Stimulated activated CD4-positive, alpha-beta T cell treated with anti-CD3 and anti-CD28 coated beads, Interleukin-15, amount 100 ng/mL, for 1 hour (primary cell): Measurements from ENCODE around the gene KRT6B.
"Not testable (repeated sequence)": the region's sequence is repeated elsewhere in the genome, so short reads cannot be mapped to it uniquely, and the experiment has no call there.

Experiments
- DNase-seq, 2 donors: peaks; one replicate each; pipeline ENCODE4 v3.0.0-alpha.2; 2020; ENCODE audit warnings: low read depth in 1 of 2, low spot score in 1 of 2

Gene KRT6B

DNA sequence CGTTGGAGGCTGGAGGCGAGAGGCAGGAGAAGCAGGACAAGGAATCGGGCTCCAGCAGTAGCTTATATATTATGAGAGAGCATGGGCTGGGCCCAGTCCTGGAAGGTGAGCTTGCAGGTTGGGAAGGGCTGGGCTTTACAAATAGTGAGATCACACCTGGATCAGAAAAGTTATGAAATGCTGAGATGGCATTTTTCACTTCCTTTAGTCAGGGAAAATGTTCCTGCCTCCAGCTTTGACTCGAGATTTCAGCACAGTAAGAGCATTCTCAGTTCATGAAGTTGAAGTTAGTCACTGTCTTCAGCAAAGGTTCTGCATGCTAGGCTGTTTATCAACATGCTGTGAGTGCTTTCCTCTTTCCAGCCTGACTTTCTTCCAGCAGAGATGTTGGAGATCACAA, 21.8 kb upstream of the KRT6B start, which contains the start of gene KRT6C:
Gene KRT6C, minus strand, starts transcription at position 38 of the 400 bp plus-strand sequence. CDS start 68 bp downstream, outside the sequence.
- DNase-seq, result no peak

GRCh38 chr12:52469853-52470252, 17.9 kb upstream of the KRT6B start:
- DNase-seq, result no peak

GRCh38 chr12:52464897-52465296, 13.0 kb upstream of the KRT6B start:
- DNase-seq, result no peak

DNA sequence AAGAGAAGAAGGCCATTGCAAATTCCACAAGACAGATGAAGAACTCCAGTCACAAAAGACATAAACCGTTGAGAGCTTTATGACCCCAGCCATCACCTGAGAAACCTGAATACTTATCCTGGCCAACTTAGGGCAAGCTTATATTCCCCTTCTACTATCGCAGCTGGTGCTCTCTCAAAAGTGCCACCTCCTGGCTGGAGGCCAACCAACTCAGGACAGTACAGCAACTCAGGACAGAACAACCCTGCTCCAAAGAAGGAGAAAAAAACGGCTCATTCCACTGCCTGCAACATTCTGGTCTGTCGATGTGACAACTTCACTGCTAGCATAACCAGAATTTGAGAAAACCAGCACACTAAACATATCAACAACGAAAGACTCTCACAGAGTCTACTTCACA, 9.7 kb upstream of the KRT6B start:
- no peak for DNase-seq

- DNase-seq, result no peak
Measured at GRCh38 chr12:52458861-52459260, 6.9 kb upstream of the KRT6B start.

DNA sequence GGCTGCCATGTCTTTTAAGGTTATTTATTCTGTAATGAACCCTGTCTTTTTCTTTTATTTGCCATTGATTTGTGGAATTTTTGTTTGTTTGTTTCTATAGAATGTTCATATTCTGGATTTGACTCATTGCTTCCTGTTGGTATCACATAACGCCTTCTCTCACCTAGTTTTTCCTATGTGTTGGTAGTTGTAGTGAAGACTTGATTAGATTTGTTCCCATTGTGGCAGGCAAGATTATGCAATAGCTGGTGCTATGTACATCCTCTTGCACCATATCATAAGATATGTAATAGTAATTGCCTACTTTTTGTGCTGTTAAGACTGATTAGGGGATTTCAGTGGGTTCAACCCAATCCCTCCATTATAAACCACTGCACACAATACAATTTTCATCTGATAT, 3.9 kb upstream of the KRT6B start:
- DNase-seq, result no peak

- no peak for DNase-seq
Measured at GRCh38 chr12:52454411-52455201, 2.7 kb upstream of the KRT6B start.

DNA sequence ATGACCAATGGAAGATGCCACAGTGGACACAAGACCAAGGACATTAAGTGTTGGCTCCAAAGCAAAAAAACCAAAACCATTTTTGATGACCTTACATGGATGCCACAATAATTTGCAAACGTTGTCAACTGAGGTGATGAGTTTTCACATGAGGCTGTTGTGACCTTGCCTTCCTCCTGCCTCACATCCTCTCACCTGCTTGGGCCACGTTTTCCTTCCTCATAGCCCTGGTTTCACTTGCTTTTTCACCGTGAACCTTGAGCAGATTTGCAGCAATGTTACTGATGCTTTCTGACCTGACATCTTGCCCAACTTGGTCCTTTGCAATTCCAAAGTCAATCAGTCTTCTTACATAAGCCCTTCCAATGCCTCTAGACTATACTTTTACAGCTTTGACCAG, 3.7 kb downstream of the KRT6B start:
- DNase-seq, result no peak

GRCh38 chr12:52447196-52447595, 4.8 kb downstream of the KRT6B start:
- DNase-seq, result not testable (repeated sequence)

- DNase-seq, result no peak
Measured at GRCh38 chr12:52446367-52447045, 5.4 kb downstream of the KRT6B start.

- no peak for DNase-seq
Measured at GRCh38 chr12:52445876-52446275, 6.1 kb downstream of the KRT6B start.

DNA sequence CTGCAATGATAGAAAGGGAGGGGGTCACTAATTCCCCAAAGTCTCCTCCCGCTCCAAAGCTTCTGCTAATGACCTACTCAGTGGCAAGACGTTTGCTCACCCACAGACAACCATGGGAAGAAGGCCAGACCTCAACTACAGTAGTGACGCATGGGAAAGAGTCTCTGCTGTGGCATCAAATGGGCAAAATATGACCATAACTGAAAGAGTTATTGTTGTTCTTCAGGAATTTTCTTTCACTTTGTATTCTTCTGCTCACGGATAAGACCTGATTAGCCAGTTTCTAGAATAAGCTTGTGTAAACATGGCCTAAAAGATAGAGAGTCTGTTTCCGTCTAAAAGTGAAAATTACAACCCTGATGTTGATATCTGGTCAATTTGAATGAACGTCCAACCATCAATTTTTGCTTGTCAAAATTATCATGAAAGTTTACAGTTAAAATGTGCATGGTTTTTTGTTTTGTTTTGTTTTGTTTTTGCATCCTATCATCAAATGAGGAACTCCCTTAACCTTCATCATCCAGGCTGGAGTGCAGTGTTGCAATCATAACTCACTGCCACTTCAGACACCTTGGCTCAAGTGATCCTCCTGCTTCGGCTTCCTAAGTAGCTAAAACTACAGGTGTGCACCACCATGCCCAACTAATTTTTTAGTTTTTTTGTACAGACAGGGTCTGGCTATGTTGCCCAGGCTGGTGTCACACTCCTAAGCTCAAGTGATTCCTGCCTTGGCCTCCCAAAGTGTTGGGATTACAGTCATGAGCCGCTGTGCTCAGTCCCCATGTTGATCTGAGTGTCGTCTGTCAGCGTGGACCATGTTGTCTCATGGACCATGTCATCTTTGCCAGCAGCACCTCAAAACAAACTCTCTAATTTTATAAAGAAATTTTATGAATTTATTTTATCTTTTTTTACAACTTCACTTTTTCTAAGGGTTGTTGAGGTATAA, 7.0 kb downstream of the KRT6B start:
- DNase-seq, result no peak

DNA sequence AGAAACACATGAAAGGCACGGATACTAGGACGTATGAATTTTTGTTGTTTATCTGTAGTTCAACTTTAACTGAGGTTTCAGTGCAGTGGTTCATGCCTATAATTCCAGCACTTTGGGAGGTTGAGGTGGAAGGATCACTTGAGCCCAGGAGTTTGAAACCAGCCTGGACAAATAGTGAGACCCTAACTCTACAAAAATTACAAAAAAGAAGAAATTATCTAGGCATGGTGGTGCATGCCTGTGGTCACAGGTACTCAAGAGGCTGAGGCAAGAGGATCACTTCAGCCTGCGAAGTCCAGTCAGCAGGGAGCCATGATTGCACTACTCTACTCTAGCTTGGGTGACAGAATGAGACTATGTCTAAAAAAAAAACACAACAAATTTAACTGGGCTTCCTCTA, 8.0 kb downstream of the KRT6B start:
- DNase-seq, result no peak

DNA sequence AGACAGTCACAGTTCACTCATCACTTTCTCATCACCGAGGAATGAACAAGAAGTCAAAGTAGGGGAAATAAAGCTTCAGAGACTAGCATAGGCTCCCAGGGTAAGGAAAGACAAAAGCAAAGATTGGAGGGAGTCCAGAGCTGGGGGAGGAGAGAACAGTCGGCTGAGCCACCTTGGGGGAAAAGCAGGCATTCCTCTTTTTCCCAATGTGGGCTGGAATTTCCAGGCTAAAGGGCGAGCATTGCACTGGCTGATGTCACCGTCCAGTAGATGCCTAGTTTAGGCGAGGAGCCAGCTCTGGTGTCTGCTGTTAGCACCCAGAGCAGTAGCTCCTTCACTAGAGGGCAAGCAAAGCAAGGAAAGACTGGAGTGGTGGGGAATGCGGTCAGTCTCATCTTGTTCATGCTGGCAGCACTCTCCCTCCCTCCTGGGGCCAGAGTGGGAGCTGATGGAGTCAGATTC, 9.3 kb downstream of the KRT6B start:
- DNase-seq, result no peak

- no peak for DNase-seq
Measured at GRCh38 chr12:52441320-52441911, 10.5 kb downstream of the KRT6B start.

- no peak for DNase-seq
Measured at GRCh38 chr12:52440821-52441319, 11.1 kb downstream of the KRT6B start.

DNA sequence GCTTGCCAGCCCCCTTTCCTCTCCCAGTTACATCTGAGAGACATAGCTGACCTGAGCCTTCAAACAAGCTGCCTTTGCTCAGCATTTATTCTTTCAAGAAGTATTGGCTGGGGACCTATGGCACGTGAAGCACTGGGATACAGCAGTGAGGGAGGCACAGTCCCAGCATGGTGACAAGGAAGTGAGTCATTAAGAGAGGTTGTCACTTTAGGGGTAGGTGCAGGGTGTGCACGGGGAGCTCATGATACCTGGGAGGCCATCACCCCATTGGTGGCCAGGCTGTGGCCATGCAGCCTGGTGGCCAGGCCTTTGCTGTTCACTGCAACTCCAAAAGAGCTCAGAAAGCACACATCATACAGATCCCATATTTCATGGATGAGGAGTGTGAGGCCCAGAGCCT, 12.1 kb downstream of the KRT6B start:
- DNase-seq, result no peak

- no peak for DNase-seq
Measured at GRCh38 chr12:52439420-52439819, 12.5 kb downstream of the KRT6B start.

DNA sequence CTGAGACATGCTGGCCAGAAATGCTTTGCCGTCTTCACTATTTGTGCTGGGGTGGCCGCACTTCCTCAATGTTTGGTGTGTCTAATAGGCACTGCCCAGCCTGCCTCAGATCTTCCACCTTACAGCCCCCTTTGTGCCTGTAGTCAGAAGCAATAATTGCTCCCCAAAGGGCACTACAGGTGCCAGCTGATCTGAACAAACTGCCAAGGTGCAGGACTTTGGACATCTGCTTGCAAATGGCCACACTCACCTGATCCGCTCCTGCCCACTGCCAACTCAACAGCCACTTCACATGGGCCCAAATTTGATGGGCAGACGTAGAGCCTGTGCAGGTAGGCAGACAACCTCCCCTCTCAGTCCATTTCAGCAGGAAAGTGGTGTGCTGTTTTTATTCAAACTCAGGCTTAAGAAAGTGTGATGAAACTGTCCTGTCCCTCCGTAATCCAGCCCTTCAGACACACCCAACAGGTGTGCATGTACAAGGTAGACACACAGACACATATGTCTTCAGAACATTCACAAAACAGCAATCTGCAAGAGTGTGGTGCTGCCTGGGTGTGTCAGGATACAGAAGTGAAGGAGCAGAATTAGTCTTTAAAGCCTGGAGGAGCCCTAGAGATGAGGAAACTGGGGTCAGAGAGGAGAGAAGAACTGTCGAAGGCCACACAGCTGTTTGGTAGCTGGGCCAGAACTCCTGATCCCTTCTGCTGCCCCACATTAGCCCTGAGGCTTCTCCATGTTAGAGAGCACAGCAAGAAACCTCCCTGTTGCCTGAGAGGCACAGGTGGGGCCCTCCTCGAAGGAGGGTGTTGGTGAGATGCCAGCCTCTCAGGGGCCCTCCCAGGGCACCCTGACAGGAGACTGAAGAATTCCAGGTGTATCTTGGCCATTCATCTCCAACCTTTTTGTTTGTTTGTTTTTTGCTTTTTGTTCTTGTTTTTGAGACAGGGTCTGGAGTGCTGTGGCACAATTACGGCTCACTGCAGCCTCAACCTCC, 13.3 kb downstream of the KRT6B start:
- no peak for DNase-seq

DNA sequence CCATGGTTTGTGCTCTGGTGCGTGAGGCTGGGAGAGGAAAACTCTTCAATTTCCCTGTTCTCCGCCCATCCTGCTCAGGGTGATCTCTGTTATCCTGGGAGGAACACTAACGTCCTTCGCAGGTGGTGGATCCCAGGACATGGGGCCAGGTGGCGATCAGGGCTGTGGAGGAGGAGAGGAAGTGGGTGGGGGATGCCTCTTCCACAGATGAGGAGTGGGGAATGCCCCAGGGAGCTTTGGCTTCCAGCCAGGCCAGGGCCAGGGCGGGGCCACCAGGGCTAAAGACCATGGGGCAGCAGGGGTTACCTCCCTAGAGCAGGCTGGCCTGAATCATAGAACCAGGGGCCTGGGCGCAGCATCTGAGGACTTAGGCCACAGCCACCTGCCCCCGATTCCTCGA, 14.4 kb downstream of the KRT6B start:
- no peak for DNase-seq
